K562 (cell line): Measurements from ENCODE around the gene MEIS2. TPM values are rescaled to one million over a fixed set of nuclear protein-coding genes. Genes with fewer than 3 reads are reported as not detected.

Experiments
- ATAC-seq: fragments of 200-7000 bp; cut with Tn5 transposase; 3 replicates; pipeline ENCODE4 v1.9.1; 2020; ENCODE audit warnings: moderate library complexity
- BruUV-seq: library from RNA; stranded (reverse); fragments of 400-500 nt; replicated peaks from 2 replicates; lab custom pipeline; 2021; lab: Mats Ljungman, UMichigan
- CTCF ChIA-PET: fragments of 300-600 bp; formaldehyde crosslinking; extraction: SDS; loops from one replicate; lab custom pipeline; 2021; ENCODE audit warnings: low intra/inter-chr PET ratio; lab: Yijun Ruan, JAX
- POLR2A ChIA-PET: fragments of 300-600, 350-650 bp; sonication (Branson Sonifier 250); formaldehyde crosslinking; extraction: SDS; loops from one replicate; lab custom pipeline; 2021; ENCODE audit warnings: antibody characterized with exemption, inconsistent platforms; lab: Yijun Ruan, JAX
- DNase-seq, 4 experiments: peaks; one replicate each; pipeline versions ENCODE4 v3.0.0 to v3.0.0-alpha.2; 2011 to 2018; ENCODE audit warnings: low spot score in 3 of 4, mixed read lengths in 3 of 4; ENCODE audit errors: extremely low read depth in 1 of 4
- FAIRE-seq: peaks from 2 replicates; lab custom pipeline; 2011; peaks lifted over from hg19 to GRCh38; lab: Jason Lieb, UNC
- H2AFZ ChIP-seq: 2 replicates; pipeline ENCODE4 v1.6.0; 2011; ENCODE audit warnings: low read depth, low read length, control low read depth, inconsistent platforms
- H3K27ac ChIP-seq: fragments of 200-600 bp; 3 replicates; pipeline ENCODE4 v1.8.0; 2011; ENCODE audit warnings: low read depth, mild to moderate bottlenecking, control low read depth, inconsistent platforms, low read length, moderate library complexity, mixed read lengths; ENCODE audit errors: extremely low read depth
- H3K27me3 ChIP-seq, 2 experiments: fragments of 300-600 bp in 1 of 2; 2 replicates in 1 of 2; 3 replicates in 1 of 2; pipeline versions ENCODE4 v1.6.0 to v1.8.0; 2011; ENCODE audit warnings: inconsistent platforms in 2 of 2, low read length in 2 of 2, mild to moderate bottlenecking in 1 of 2, mixed read lengths in 1 of 2, moderate library complexity in 1 of 2; ENCODE audit not compliant: control insufficient read depth in 2 of 2, insufficient read depth in 2 of 2
- H3K36me3 ChIP-seq: fragments of 300-600 bp; 3 replicates; pipeline ENCODE4 v1.8.0; 2011; ENCODE audit warnings: mild to moderate bottlenecking, low read length, inconsistent platforms; ENCODE audit not compliant: control insufficient read depth, insufficient read depth
- H3K4me1 ChIP-seq, 2 experiments: fragments of 200-600 bp in 1 of 2; replicated peaks in 1 of 2; 2 replicates in 1 of 2; 3 replicates in 1 of 2; pipeline versions ENCODE4 v1.5.1 to v1.8.0; 2011; ENCODE audit warnings: inconsistent platforms in 2 of 2, low read length in 2 of 2, mild to moderate bottlenecking in 1 of 2, mixed read lengths in 1 of 2, moderate library complexity in 1 of 2; ENCODE audit not compliant: control insufficient read depth in 2 of 2, insufficient read depth in 2 of 2
- H3K4me2 ChIP-seq: 2 replicates; pipeline ENCODE4 v1.6.1; 2011; ENCODE audit warnings: low read length, control low read depth, inconsistent platforms, mixed read lengths; ENCODE audit not compliant: insufficient read depth
- H3K4me3 ChIP-seq: fragments of 200-600 bp; sonication (generic), shearing (Covaris generic); 2 replicates; pipeline ENCODE4 v1.5.1; 2016; ENCODE audit warnings: control low read depth, inconsistent platforms
- H3K79me2 ChIP-seq: fragments of 200-600 bp; 3 replicates; pipeline ENCODE4 v1.8.0; 2011; ENCODE audit warnings: low read length, inconsistent platforms; ENCODE audit not compliant: control insufficient read depth, insufficient read depth
- H3K9ac ChIP-seq, 2 experiments: 2 replicates each; pipeline versions ENCODE4 v1.6.0 to v1.6.1; 2011; ENCODE audit warnings: low read depth in 2 of 2, low read length in 2 of 2, control low read depth in 1 of 2, inconsistent platforms in 1 of 2, mild to moderate bottlenecking in 1 of 2, mixed read lengths in 1 of 2; ENCODE audit not compliant: insufficient read depth in 1 of 2
- H3K9me1 ChIP-seq: one replicate; pipeline ENCODE4 v1.6.0; 2011; ENCODE audit warnings: inconsistent platforms, mild to moderate bottlenecking, low read length, moderate library complexity; ENCODE audit not compliant: control insufficient read depth, insufficient read depth
- H3K9me3 ChIP-seq: replicated peaks from 2 replicates; pipeline ENCODE4 v1.5.1; 2011; ENCODE audit warnings: low read depth, low read length, inconsistent platforms; ENCODE audit not compliant: control insufficient read depth, insufficient read depth
- H4K20me1 ChIP-seq: replicated peaks from 2 replicates; pipeline ENCODE4 v1.6.1; 2011; ENCODE audit warnings: low read length, inconsistent platforms, mixed read lengths; ENCODE audit not compliant: control insufficient read depth, insufficient read depth
- CHCHD3 ChIP-seq: fragments of 250-450 bp; sonication (Bioruptor Pico); IDR thresholded peaks from 2 replicates; pipeline ENCODE4 v2.1.2; 2022; ENCODE audit warnings: mild to moderate bottlenecking
- EP300 ChIP-seq: IDR thresholded peaks from 2 replicates; pipeline ENCODE4 v1.6.1; 2012; ENCODE audit warnings: low read length, improper control_type of control experiment
- KLF10 ChIP-seq: fragments of 250-450 bp; sonication (Bioruptor Pico); IDR thresholded peaks from 2 replicates; pipeline ENCODE4 v1.6.1; 2021; ENCODE audit warnings: matching md5 sums
- RREB1 ChIP-seq: fragments of 250-450 bp; sonication (Bioruptor Pico); IDR thresholded peaks from 2 replicates; pipeline ENCODE4 v1.4.0; 2020
- SAP30 ChIP-seq: fragments of 200-600 bp; sonication (generic); IDR thresholded peaks from 2 replicates; pipeline ENCODE4 v1.6.1; 2012; ENCODE audit warnings: borderline replicate concordance, low read depth, mild to moderate bottlenecking, moderate library complexity, low read length, control low read depth, inconsistent platforms; ENCODE audit not compliant: insufficient read depth, poor library complexity, severe bottlenecking
- STAG1 ChIP-seq: sonication (generic); formaldehyde crosslinking; IDR thresholded peaks from 2 replicates; pipeline ENCODE4 v1.5.0; 2020; ENCODE audit warnings: missing genetic modification reagents, borderline replicate concordance
- THAP12 ChIP-seq: fragments of 250-450 bp; sonication (Bioruptor Pico); IDR thresholded peaks from 2 replicates; pipeline ENCODE4 v1.9.0; 2021; ENCODE audit warnings: mild to moderate bottlenecking, inconsistent platforms
- ZNF165 ChIP-seq: fragments of 250-450 bp; sonication (Bioruptor Pico); IDR thresholded peaks from 2 replicates; pipeline ENCODE4 v1.4.0; 2020; ENCODE audit warnings: borderline replicate concordance
- WGBS: fragments of 100-300 bp; shearing (Covaris generic); methylation state at CpG from one replicate; pipeline ENCODE4 v1.1.6; 2016; ENCODE audit warnings: low coverage, mixed read lengths; ENCODE audit not compliant: insufficient coverage; ENCODE audit errors: missing lambda C conversion rate; 5-methylcytosine and 5-hydroxymethylcytosine counted together
- in situ Hi-C: fragments of 300-500 bp; cut with MboI; formaldehyde crosslinking; loops from 4 replicates; pipeline ENCODE4 v1.15.0; 2018; ENCODE audit warnings: inconsistent platforms, mixed read lengths
- intact Hi-C: fragments of 100-400 bp; cut with micrococcal nuclease; formaldehyde crosslinking; loops from 2 replicates; pipeline ENCODE4 v1.14.2; 2022
- polyA plus RNA-seq, 8 experiments: library from polyadenylated mRNA; depleted of rRNA in 4 of 8; stranded (reverse) in 5 of 8; unstranded in 3 of 8; fragments of >200 nt; fragmentation: Nextera tagmentation in 2 of 8; fragmentation: Illumina TruSeq in 1 of 8; extraction: Ambion mirVana in 2 of 8; extraction: Trizol in 1 of 8; gene quantifications; 2 replicates each; pipeline versions ENCODE4 v1.2.1 to v1.2.3, GENCODE V29; 2011 to 2014; ENCODE audit warnings: inconsistent platforms in 1 of 8, missing spikeins in 1 of 8
- total RNA-seq, 7 experiments: library from RNA; depleted of rRNA in 6 of 7; stranded (reverse); fragments of >200 nt in 6 of 7; fragmentation: Illumina TruSeq in 2 of 7; extraction: Trizol in 2 of 7; gene quantifications; 2 replicates each; pipeline versions ENCODE4 v1.2.1 to v1.2.3, GENCODE V29; 2011 to 2021; ENCODE audit warnings: low replicate concordance in 1 of 7

MEIS2 gene
- total and polyA plus RNA-seq, 9 of the 15 experiments (the other 6 are each of a cell fraction or from before 2014, with no cell fraction given) = 7.5 to 64.2 (median 22.3) TPM

DNA sequence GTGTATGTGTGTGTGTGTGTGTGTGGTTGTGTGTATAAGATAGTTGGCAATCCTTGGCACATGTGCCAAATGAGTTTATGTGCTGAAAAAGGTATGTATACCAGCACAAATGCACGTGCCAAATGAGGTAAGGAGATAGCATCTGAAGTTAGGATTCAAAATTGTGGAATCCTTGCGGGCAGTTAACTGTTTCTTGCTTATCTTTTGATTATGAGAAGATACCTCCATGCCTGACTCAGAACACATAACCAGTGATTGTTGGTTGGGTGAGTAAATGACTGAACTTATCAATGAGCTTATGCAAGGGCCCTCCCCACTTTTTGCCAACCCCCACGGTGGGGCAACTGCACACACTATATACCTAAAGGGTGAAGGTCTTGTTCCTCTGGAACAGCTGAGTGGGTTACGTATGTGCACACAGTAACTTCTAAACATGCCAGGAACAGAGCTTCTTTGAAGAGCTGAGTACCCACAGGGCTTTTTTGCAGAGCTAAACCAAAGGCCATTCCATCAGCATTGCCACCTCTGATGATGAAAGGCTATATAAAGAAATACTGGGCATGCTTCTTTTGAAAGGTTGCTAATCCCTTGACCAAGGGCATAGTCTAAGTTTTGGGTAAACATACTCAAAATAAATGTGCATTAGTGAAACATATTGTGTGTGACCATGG is 60.1 kb downstream of the MEIS2 start:
- Histone ChIP-seq H3K4me2 (no peak overlapping the region), H3K4me3 (no peak overlapping the region), H3K36me3 (peaks cover 64% of the 10 kb centered on the region), H3K27me3 (no peaks in the 10 kb centered on the region), H3K9me1 (no peaks in the 10 kb centered on the region), H3K9ac (no peak overlapping the region), H3K4me1 (no peaks in the 10 kb centered on the region), H3K27ac (no peak overlapping the region), H3K9me3 (no peaks in the 10 kb centered on the region), H4K20me1 (no peaks in the 10 kb centered on the region), H3K79me2 (no peaks in the 10 kb centered on the region), H2AFZ (no peak overlapping the region)
- ATAC-seq (no peak), DNase-seq (no peak), FAIRE-seq (no peak)
- intact Hi-C loops (no loop called here), in situ Hi-C loops (no loop called here)
- WGBS = 37% methylated on average over 4 of the region's 4 CpGs
- TF ChIP-seq KLF10 (CRISPR knock-in tag) = no peak
- TF ChIP-seq EP300 = 0 out of 2 replicates have a peak, but pooled peaks have one; percentile 6
- no peak for TF ChIP-seq THAP12
- TF ChIP-seq STAG1 (CRISPR knock-in tag) = no peak
- no peak for TF ChIP-seq SAP30
- no peak for TF ChIP-seq RREB1
- no peak for TF ChIP-seq ZNF165 (CRISPR knock-in tag)
- no peak for TF ChIP-seq CHCHD3 (CRISPR knock-in tag)
- ChIA-PET CTCF (no interaction called here), POLR2A (interaction anchor here (0.8 to 0.9 kb wide), 2 partner anchors 13 to 17 kb away, joined by 3 read pairs; no protein-coding TSS in a partner anchor)
- no TSS peak for BruUV-seq
